ENCODE measurements around the gene CAMK2D. TPM values are rescaled to one million over a fixed set of nuclear protein-coding genes. Genes with fewer than 3 reads are reported as not detected.

Gene CAMK2D
- total and polyA plus RNA-seq, 7 donors, result 41.2 to 183 (median 83.8) TPM

GRCh38 chr4:113504422-113504821 lies 257.1 kb downstream of the CAMK2D start:
- Histone ChIP-seq H3K4me1 (peaks cover 11% of the 10 kb centered on the region), H3K27ac (no peak overlapping the region), H3K36me3 (ENCODE audit: insufficient read depth in 1 of 2, low read depth in 1 of 2) (peaks cover 0 to 47% of the 10 kb centered on the region in 2 donors), H3K27me3 (ENCODE audit: insufficient read depth in 3 of 3, low read length in 2 of 3) (no peaks in the 10 kb centered on the region), H3K9me3 (no peaks in the 10 kb centered on the region), H3K4me3 (no peak overlapping the region)
- intact Hi-C loops (cut with DNase I), result no loop called here
- TF ChIP-seq CTCF (IDR thresholded peaks at IDR 0.05), result no peak
- ATAC-seq, result no peak
- WGBS, 3 donors, result 93 to 97% (median 94%) methylated on average over 3 of the region's 3 CpGs
- DNase-seq, result no peak

GRCh38 chr4:113503691-113504090 lies 257.8 kb downstream of the CAMK2D start:
- ATAC-seq (no peak), DNase-seq (no peak)
- Histone ChIP-seq H3K9me3 (no peaks in the 10 kb centered on the region), H3K27me3 (ENCODE audit: insufficient read depth in 3 of 3, low read length in 2 of 3) (no peaks in the 10 kb centered on the region), H3K36me3 (ENCODE audit: insufficient read depth in 1 of 2, low read depth in 1 of 2) (peaks cover 0 to 42% of the 10 kb centered on the region in 2 donors), H3K4me1 (peaks cover 17% of the 10 kb centered on the region), H3K4me3 (no peak overlapping the region), H3K27ac (no peak overlapping the region)
- intact Hi-C loops (cut with DNase I), result no loop called here
- TF ChIP-seq CTCF (IDR thresholded peaks at IDR 0.05), result no peak

GRCh38 chr4:113502906-113503305 lies 258.6 kb downstream of the CAMK2D start:
- DNase-seq, result no peak
- H3K4me1 ChIP-seq, result peaks cover 19% of the 10 kb centered on the region
- H3K27me3 ChIP-seq (ENCODE audit: insufficient read depth in 3 of 3, low read length in 2 of 3), result no peaks in the 10 kb centered on the region
- intact Hi-C loops (cut with DNase I), result no loop called here
- no peaks in the 10 kb centered on the region for H3K9me3 ChIP-seq
- no peak for TF ChIP-seq CTCF (IDR thresholded peaks at IDR 0.05)
- peak overlapping the region; percentile 59 for H3K27ac ChIP-seq
- 45 to 75% (median 69%) methylated on average over 3 of the region's 3 CpGs for WGBS, 3 donors
- H3K4me3 ChIP-seq, result no peak overlapping the region
- peak; percentile 58 to 87 (median 78) for ATAC-seq
- H3K36me3 ChIP-seq (ENCODE audit: insufficient read depth in 1 of 2, low read depth in 1 of 2), result peaks cover 0 to 41% of the 10 kb centered on the region in 2 donors

- no peak for ATAC-seq
- intact Hi-C loops (cut with DNase I), result no loop called here
- H3K4me1 ChIP-seq, result peaks cover 19% of the 10 kb centered on the region
- WGBS, 3 donors, result 97 to 100% (median 98%) methylated on average over 1 of the region's 1 CpG
- H3K4me3 ChIP-seq, result no peak overlapping the region
- no peaks in the 10 kb centered on the region for H3K27me3 ChIP-seq (ENCODE audit: insufficient read depth in 3 of 3, low read length in 2 of 3)
- no peaks in the 10 kb centered on the region for H3K9me3 ChIP-seq
- DNase-seq, result no peak
- peak overlapping the region; percentile 59 for H3K27ac ChIP-seq
- H3K36me3 ChIP-seq (ENCODE audit: insufficient read depth in 1 of 2, low read depth in 1 of 2), result peaks cover 2 to 37% of the 10 kb centered on the region in 2 donors
- TF ChIP-seq CTCF (IDR thresholded peaks at IDR 0.05), result no peak
Observed at GRCh38 chr4:113502476-113502875, 259.1 kb downstream of the CAMK2D start.

- 90 to 95% (median 91%) methylated on average over 4 of the region's 4 CpGs for WGBS, 3 donors
- ATAC-seq, result no peak
- no peak overlapping the region for H3K27ac ChIP-seq
Observed at GRCh38 chr4:113500424-113500823, 261.1 kb downstream of the CAMK2D start.

More at GRCh38 chr4:113500424-113500823, 261.1 kb downstream of the CAMK2D start:
- intact Hi-C loops (cut with DNase I), result no loop called here
- peaks cover 19% of the 10 kb centered on the region for H3K4me1 ChIP-seq
- no peak overlapping the region for H3K4me3 ChIP-seq
- no peaks in the 10 kb centered on the region for H3K9me3 ChIP-seq
- H3K27me3 ChIP-seq (ENCODE audit: insufficient read depth in 3 of 3, low read length in 2 of 3), result no peaks in the 10 kb centered on the region
- no peak for DNase-seq
- peaks cover 4 to 40% of the 10 kb centered on the region in 2 donors for H3K36me3 ChIP-seq (ENCODE audit: insufficient read depth in 1 of 2, low read depth in 1 of 2)
- TF ChIP-seq CTCF (IDR thresholded peaks at IDR 0.05), result no peak

Data from psoas muscle (tissue), 8 donors.